A673 (cell line): Measurements from ENCODE around the gene ZDHHC5. TPM values are rescaled to one million over a fixed set of nuclear protein-coding genes. Genes with fewer than 3 reads are reported as not detected.
A peak's percentile ranks its signal among the peaks of the same experiment; 100 is the strongest.

Experiments used
- BruUV-seq: library from RNA; stranded (reverse); fragments of 400-500 nt; replicated peaks from 2 replicates; lab custom pipeline; 2021; lab: Mats Ljungman, UMichigan
- CTCF ChIA-PET: fragments of 300-600 bp; sonication (Branson Sonifier 250); formaldehyde crosslinking; loops from one replicate; lab custom pipeline; 2022; ENCODE audit warnings: antibody characterized with exemption; lab: Charles Lee
- POLR2A ChIA-PET: fragments of 300-600 bp; sonication (Branson Sonifier 250); formaldehyde crosslinking; loops from one replicate; lab custom pipeline; 2022; ENCODE audit warnings: antibody characterized with exemption; ENCODE audit not compliant: low non-redundant PET; lab: Charles Lee
- DNase-seq: peaks from one replicate; pipeline ENCODE4 v3.0.0-alpha.2; 2015; ENCODE audit warnings: low spot score
- H3K27ac ChIP-seq: fragments of 200-600 bp; sonication (generic); 2 replicates; pipeline ENCODE4 v1.5.1; 2016; ENCODE audit warnings: mixed run types, low read depth, mild to moderate bottlenecking, mixed read lengths, antibody characterized with exemption, low read length; ENCODE audit not compliant: poor library complexity, severe bottlenecking
- H3K27me3 ChIP-seq: fragments of 200-600 bp; sonication (generic); replicated peaks from 2 replicates; pipeline ENCODE4 v1.6.1; 2017; ENCODE audit warnings: mixed run types, low read depth, mild to moderate bottlenecking, mixed read lengths, antibody characterized with exemption, low read length; ENCODE audit not compliant: insufficient read depth, poor library complexity
- H3K36me3 ChIP-seq: fragments of 200-600 bp; sonication (generic); 2 replicates; pipeline ENCODE4 v1.6.1; 2016; ENCODE audit warnings: mixed run types, mild to moderate bottlenecking, mixed read lengths, antibody characterized with exemption, low read length; ENCODE audit not compliant: insufficient read depth, poor library complexity, severe bottlenecking
- H3K4me1 ChIP-seq: fragments of 200-600 bp; sonication (generic); 2 replicates; pipeline ENCODE4 v1.6.1; 2017; ENCODE audit warnings: mixed run types, mild to moderate bottlenecking, mixed read lengths, antibody characterized with exemption, low read length; ENCODE audit not compliant: insufficient read depth, poor library complexity, severe bottlenecking
- H3K4me3 ChIP-seq: fragments of 200-600 bp; sonication (generic); 2 replicates; pipeline ENCODE4 v1.5.1; 2016; ENCODE audit warnings: low read depth, mixed run types, mild to moderate bottlenecking, mixed read lengths, low read length; ENCODE audit not compliant: poor library complexity, severe bottlenecking
- H3K9me3 ChIP-seq: fragments of 200-600 bp; sonication (generic); 2 replicates; pipeline ENCODE4 v1.6.1; 2016; ENCODE audit warnings: mixed run types, low read depth, mild to moderate bottlenecking, mixed read lengths, antibody characterized with exemption, low read length; ENCODE audit not compliant: poor library complexity, severe bottlenecking
- EZH2 ChIP-seq: fragments of 200-600 bp; sonication (generic); IDR thresholded peaks from 2 replicates; pipeline ENCODE4 v1.6.1; 2017; ENCODE audit warnings: borderline replicate concordance, low read depth, mild to moderate bottlenecking, mixed read lengths, antibody characterized with exemption, low read length; ENCODE audit not compliant: poor library complexity, severe bottlenecking
- intact Hi-C: fragments of 100-400 bp; cut with micrococcal nuclease; formaldehyde crosslinking; loops from one replicate; pipeline ENCODE4 v1.10.0; 2022; ENCODE audit not compliant: unreplicated experiment
- total RNA-seq: library from RNA; stranded (reverse); gene quantifications from 2 replicates; pipeline ENCODE4 v1.2.3, GENCODE V29; 2021
- TF ChIP-seq, protein P1 (sequence below): fragments of 300-800, 200-600 bp; sonication (generic); conservative IDR thresholded peaks from 2 replicates; pipeline ENCODE4 v1.5.1; 2017; ENCODE audit warnings: low read depth, mild to moderate bottlenecking, antibody characterized with exemption, low read length, moderate library complexity, mixed read lengths

ZDHHC5 gene
- total RNA-seq, 1 experiment from 2014 or later = 76.9 TPM

DNA sequence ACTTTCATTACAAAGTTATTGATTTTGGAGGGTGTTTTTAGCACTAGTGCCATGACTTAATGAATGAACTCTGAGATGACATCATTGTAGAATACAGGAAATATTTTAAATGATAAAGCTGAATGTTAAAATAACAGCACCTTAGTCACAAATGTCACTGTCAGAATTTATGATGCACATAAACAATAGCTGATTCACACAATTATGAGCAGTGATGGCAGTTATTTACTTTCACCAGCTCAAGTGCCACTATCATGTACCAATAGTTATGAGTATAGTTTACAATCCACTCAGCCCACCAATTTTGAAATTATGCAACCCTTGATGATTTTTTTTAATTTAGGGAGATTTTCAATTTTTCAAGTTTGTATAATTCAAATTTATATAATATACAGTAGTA lies 47.4 kb upstream of the ZDHHC5 start:
- POLR2A ChIA-PET = no interaction called here
- no TSS peak for BruUV-seq
- Histone ChIP-seq H3K4me1 (peaks cover 5% of the 10 kb centered on the region), H3K27me3 (no peaks in the 10 kb centered on the region), H3K27ac (no peak overlapping the region), H3K4me3 (no peak overlapping the region), H3K36me3 (no peaks in the 10 kb centered on the region), H3K9me3 (peaks cover 8% of the 10 kb centered on the region)
- CTCF ChIA-PET = interaction anchor here (1.4 kb wide), 1 partner anchor 20 kb away, joined by 3 read pairs; no protein-coding TSS in a partner anchor
- DNase-seq = no peak
- TF ChIP-seq, protein P1, sequence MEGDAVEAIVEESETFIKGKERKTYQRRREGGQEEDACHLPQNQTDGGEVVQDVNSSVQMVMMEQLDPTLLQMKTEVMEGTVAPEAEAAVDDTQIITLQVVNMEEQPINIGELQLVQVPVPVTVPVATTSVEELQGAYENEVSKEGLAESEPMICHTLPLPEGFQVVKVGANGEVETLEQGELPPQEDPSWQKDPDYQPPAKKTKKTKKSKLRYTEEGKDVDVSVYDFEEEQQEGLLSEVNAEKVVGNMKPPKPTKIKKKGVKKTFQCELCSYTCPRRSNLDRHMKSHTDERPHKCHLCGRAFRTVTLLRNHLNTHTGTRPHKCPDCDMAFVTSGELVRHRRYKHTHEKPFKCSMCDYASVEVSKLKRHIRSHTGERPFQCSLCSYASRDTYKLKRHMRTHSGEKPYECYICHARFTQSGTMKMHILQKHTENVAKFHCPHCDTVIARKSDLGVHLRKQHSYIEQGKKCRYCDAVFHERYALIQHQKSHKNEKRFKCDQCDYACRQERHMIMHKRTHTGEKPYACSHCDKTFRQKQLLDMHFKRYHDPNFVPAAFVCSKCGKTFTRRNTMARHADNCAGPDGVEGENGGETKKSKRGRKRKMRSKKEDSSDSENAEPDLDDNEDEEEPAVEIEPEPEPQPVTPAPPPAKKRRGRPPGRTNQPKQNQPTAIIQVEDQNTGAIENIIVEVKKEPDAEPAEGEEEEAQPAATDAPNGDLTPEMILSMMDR = no peak
- no peak for TF ChIP-seq EZH2
- intact Hi-C loops = no loop called here

GRCh38 chr11:57622263-57622662 lies 45.7 kb upstream of the ZDHHC5 start:
- TF ChIP-seq, protein P1 = no peak
- no peak for TF ChIP-seq EZH2
- DNase-seq = peak; percentile 27
- no peaks in the 10 kb centered on the region for H3K36me3 ChIP-seq
- H3K9me3 ChIP-seq = peaks cover 8% of the 10 kb centered on the region
- BruUV-seq = no TSS peak
- H3K4me3 ChIP-seq = no peak overlapping the region
- peaks cover 5% of the 10 kb centered on the region for H3K4me1 ChIP-seq
- ChIA-PET POLR2A (no interaction called here), CTCF (interaction anchor here (0.7 kb wide), 2 partner anchors 17 to 22 kb away, joined by 3 to 7 read pairs; no protein-coding TSS in a partner anchor)
- H3K27me3 ChIP-seq = no peaks in the 10 kb centered on the region
- intact Hi-C loops = no loop called here
- H3K27ac ChIP-seq = no peak overlapping the region

DNA sequence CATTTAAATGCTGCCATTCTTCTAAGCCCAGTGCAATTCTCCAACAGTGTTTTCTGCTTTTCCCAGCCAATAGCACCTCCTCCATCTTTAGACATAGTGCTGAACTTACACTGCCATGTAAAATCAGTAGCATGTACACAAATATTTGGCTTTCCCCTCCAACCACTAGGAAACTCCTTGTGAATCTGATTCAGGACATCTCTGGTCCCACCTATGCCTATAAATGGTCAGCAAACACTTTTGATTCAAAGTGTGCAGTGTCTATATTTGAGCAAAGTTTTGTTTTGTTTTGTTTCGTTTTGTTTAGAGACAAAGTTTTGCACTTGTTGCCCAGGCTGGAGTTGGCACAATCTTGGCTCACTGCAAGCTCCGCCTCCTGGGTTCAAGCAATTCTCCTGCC lies 43.0 kb upstream of the ZDHHC5 start:
- BruUV-seq = no TSS peak
- Histone ChIP-seq H3K4me1 (peaks cover 5% of the 10 kb centered on the region), H3K9me3 (peaks cover 3% of the 10 kb centered on the region), H3K36me3 (no peaks in the 10 kb centered on the region), H3K27me3 (no peaks in the 10 kb centered on the region), H3K4me3 (no peak overlapping the region), H3K27ac (no peak overlapping the region)
- DNase-seq = no peak
- TF ChIP-seq EZH2 = no peak
- TF ChIP-seq, protein P1 = no peak
- intact Hi-C loops = no loop called here
- ChIA-PET POLR2A (interaction anchor here (0.7 kb wide), 1 partner anchor 215 kb away, joined by 4 read pairs; no protein-coding TSS in a partner anchor), CTCF (no interaction called here)
